HG02943 (cell line): ENCODE results near the gene KHNYN.

Experiments used
- ATAC-seq: cut with Tn5 transposase; IDR thresholded peaks from one replicate; pipeline ENCODE4 v1.9.1; 2021; ENCODE audit warnings: mild to moderate bottlenecking, low read depth, moderate library complexity; ENCODE audit not compliant: unreplicated experiment

The KHNYN gene

DNA sequence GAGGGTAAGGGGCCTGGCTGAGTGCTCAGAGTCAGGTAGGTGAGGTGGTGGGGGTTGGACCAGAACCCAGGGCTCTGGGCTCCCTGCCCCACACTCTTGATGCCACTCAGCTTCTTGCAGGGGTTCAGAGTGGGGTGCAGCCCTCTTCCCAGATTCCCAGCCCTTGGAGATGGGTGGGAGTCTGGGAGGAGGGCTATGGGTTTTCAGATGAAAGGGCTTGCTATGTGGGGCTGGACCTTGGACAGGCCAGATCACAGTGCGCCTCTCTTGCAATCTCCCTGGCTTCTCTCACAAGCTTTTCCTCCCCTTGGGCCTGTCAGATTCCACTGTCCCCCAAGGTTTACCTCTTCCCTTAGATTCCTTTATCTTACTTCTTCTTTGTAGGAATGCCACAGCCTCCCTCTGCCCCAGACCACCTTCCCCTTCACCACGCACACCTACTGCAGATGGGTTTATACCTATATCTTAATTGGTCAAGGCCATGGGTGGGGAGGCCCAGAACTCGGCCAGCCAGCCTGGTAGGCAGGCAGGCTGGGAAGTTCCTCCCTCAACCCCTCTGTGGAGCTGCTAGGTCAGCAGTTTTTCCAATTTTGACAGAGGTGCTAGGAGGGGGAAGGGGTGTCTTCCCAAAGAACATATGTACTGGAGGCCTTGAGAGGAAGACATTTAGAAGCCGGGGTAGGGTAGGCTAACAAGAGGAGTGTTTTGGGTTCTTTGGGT lies 29.6 kb upstream of the KHNYN start:
- no peak for ATAC-seq

- ATAC-seq = no peak
Measured at GRCh38 chr14:24401810-24402702, 27.7 kb upstream of the KHNYN start.

DNA sequence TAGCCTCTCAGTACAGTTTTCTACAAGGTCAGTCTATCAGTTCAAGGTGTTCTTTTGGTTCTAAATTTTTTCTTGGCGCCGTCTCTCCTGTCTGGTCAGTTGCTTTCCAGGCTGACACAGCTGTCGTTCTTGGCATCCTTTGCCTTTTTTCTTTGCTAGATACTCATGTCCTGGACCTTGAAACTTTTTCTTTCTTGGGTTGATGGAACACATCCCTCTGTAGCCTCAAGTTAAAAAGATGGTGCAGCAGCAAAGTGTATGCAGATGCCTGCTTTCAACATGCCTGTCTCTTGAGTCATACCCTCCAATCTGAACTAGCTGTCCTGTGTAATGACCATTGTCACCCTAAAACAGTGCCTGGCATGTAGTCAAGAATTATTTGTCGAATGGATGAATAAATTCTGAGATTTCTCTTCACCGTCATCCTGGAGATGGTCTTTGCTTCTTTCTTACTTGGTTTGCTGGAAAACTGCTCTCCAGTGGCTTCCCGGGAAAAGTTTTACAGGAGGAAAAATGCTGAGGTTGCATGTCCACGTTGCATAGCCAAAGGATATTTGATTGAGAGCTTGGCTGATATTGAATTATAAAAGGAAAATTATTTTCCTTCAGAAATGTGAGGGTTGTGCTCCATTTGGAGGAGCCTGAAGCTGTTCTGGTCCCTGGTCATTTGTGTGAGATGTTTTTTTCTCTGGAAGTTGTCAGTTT lies 26.3 kb upstream of the KHNYN start:
- ATAC-seq = no peak

- no peak for ATAC-seq
Measured at GRCh38 chr14:24404814-24405213, 24.9 kb upstream of the KHNYN start.

- ATAC-seq = no peak
Measured at GRCh38 chr14:24406416-24406815, 23.3 kb upstream of the KHNYN start.

GRCh38 chr14:24407608-24408325 lies 22.0 kb upstream of the KHNYN start:
- no peak for ATAC-seq

DNA sequence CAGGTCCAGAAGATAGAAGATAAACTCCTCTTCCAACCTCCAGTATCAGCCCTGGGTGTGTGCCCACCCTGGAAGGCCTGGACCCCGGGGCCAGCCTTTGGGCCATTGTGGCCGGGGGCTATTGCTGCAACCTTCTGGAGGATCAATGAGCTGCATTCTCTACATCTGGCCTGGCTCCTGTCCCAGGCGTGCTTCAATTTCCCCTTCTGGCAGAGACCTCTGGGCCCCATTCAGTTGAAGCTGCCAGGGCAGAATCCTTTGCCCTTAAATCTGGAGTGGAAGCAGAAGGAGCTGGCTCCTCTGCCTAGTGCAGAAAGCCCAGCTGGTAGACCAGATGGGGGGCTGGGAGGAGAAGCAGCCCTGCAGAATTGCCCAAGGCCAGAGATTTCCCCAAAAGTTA lies 21.0 kb upstream of the KHNYN start:
- ATAC-seq = no peak

GRCh38 chr14:24409192-24409591 lies 20.6 kb upstream of the KHNYN start:
- ATAC-seq = no peak

DNA sequence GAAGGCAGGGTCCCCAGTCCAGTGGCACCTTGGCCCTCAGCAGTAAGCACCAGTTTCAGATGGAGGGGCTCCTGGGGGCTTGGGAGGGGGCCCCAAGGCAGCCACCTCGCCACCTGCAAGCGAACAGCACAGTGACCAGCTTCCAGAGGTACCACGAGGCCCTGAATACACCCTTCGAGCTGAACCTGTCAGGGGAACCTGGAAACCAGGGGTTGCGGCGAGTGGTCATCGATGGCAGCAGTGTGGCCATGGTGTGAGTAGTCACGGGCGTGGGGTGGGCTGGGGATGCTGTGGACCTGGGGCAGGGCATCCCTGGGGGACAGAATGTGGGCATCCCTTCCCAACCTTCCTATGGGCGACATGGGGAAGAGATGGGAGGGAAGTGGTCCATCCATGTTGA lies 19.8 kb upstream of the KHNYN start:
- ATAC-seq = no peak

- no peak for ATAC-seq
Measured at GRCh38 chr14:24411443-24412389, 18.0 kb upstream of the KHNYN start.

DNA sequence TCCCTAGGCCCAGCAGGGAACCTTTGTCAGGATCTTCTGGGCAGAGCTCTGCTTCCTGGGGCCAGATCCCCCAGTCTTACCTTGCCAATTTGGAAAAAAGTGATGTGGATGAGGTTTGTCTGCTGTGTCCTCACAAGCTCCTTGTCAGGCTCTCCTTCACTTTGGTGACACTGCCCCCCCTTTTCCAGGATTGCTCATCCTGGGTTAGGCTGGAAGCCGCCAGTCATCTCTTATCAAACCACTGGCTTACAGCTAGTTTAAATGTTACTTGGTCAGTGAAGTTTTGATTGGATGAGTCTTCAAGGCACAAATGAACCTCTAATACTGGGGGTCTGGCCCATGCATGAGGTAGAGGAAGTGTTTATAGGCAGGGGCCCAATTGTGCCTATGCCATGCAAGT lies 15.7 kb upstream of the KHNYN start:
- no peak for ATAC-seq

DNA sequence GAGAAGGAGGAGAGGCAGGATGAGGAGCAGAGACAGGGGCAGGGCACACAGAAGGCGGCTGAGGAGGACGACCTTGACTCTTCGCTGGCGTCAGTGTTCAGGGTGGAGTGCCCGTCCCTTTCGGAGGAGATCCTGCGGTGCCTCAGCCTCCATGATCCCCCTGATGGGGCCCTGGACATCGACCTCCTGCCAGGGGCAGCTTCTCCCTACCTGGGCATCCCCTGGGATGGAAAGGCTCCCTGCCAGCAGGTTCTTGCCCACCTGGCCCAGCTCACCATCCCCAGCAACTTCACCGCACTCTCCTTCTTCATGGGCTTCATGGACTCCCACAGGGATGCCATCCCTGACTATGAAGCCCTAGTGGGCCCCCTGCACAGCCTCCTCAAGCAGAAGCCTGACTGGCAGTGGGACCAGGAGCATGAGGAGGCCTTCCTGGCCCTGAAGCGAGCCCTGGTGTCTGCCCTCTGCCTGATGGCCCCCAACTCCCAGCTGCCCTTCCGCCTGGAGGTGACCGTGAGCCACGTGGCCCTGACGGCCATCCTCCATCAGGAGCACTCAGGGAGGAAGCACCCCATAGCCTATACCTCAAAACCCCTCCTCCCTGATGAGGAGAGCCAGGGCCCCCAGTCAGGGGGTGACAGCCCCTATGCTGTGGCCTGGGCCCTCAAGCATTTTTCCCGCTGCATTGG lies 14.9 kb upstream of the KHNYN start:
- no peak for ATAC-seq

DNA sequence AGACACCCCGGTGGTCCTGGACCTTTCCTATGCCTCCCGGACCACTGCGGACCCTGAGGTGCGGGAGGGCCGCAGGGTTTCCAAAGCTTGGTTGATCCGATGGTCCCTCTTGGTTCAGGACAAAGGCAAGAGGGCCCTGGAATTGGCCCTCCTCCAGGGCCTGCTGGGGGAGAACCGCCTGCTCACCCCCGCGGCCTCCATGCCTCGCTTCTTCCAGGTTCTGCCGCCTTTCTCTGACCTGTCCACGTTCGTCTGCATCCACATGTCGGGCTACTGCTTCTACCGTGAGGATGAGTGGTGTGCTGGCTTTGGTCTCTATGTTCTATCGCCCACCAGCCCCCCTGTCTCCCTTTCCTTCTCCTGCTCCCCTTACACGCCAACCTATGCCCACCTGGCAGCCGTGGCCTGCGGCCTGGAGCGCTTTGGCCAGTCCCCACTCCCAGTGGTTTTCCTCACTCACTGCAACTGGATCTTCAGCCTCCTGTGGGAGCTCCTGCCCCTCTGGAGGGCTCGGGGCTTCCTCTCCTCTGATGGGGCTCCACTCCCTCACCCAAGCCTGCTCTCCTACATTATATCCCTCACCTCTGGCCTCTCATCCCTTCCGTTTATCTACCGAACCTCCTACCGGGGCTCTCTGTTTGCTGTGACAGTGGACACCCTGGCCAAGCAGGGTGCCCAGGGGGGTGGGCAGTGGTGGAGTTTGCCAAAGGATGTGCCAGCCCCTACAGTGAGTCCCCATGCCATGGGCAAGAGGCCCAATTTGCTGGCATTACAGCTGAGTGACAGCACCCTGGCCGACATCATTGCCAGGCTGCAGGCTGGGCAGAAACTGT lies 14.1 kb upstream of the KHNYN start:
- no peak for ATAC-seq

GRCh38 chr14:24416254-24416931 lies 13.4 kb upstream of the KHNYN start:
- no peak for ATAC-seq

DNA sequence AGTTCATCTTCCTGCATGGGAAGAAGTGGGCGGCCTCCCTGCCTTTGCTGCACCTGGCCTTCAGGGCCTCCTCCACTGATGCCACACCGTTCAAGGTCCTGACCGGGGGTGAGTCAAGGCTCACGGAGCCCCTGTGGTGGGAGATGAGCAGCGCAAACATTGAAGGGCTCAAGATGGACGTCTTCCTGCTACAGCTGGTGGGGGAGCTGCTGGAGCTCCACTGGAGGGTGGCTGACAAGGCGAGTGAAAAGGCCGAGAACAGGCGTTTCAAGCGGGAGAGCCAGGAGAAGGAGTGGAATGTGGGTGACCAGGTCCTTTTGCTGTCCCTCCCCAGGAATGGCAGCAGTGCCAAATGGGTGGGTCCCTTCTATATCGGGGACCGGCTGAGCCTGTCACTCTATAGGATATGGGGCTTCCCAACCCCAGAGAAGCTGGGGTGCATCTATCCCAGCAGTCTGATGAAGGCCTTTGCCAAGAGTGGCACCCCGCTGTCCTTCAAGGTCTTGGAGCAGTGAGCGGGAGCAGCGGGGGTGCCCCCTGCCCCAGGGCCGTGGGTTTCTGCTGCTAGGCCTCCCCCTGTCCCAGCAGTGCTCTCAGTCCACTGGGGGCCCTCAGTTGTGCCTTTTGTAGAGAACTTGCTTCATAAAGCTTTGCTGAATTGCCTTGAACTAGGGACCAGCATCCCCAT lies 12.7 kb upstream of the KHNYN start:
- ATAC-seq = no peak

GRCh38 chr14:24417832-24418491 lies 11.8 kb upstream of the KHNYN start:
- no peak for ATAC-seq
